Esophagus squamous epithelium (tissue), 4 donors: ENCODE results near the gene SENP3.

Experiments
- POLR2A ChIP-seq, 4 donors: fragments of 450-650 bp; IDR thresholded peaks; one replicate each; pipeline ENCODE4 v1.6.1; 2017; ENCODE audit warnings: antibody characterized with exemption in 4 of 4, mild to moderate bottlenecking in 4 of 4, moderate library complexity in 3 of 4
- TF ChIP-seq, protein P1 (sequence below), 6 experiments: fragments of 450-650 bp in 4 of 6; fragments of 200-600 bp in 2 of 6; sonication (generic) in 2 of 6; IDR thresholded peaks; one replicate each; pipeline ENCODE4 v1.5.1; 2016 to 2019; ENCODE audit warnings: antibody characterized with exemption in 6 of 6, mild to moderate bottlenecking in 4 of 6, moderate library complexity in 4 of 6

DNA sequence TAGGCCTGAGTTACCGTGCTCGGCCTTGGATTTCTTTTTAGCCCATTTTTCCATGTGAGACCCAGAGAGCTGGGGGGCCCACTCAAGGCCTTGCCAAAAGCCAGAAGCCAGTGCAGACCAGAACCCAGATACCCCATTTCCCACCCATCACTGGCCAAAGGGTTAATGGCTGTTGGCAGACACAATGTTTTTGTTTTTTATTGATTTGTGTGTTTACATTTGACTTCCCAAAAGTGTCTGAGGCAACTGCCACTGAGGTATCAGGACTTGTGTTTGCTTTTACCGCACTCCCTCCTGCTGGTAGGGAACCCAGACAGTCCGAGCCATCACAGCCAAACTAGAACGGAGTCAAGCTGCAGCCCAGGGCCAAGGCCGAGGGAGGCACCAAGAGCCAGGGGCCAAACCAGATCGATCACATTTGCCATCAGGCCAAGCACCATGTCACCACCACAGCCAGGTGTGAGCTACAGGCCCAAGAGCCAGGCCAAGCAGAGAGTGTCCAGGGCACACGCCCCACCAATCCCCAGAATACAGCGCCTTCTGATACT is 20.6 kb upstream of the SENP3 start:
- TF ChIP-seq, protein P1, sequence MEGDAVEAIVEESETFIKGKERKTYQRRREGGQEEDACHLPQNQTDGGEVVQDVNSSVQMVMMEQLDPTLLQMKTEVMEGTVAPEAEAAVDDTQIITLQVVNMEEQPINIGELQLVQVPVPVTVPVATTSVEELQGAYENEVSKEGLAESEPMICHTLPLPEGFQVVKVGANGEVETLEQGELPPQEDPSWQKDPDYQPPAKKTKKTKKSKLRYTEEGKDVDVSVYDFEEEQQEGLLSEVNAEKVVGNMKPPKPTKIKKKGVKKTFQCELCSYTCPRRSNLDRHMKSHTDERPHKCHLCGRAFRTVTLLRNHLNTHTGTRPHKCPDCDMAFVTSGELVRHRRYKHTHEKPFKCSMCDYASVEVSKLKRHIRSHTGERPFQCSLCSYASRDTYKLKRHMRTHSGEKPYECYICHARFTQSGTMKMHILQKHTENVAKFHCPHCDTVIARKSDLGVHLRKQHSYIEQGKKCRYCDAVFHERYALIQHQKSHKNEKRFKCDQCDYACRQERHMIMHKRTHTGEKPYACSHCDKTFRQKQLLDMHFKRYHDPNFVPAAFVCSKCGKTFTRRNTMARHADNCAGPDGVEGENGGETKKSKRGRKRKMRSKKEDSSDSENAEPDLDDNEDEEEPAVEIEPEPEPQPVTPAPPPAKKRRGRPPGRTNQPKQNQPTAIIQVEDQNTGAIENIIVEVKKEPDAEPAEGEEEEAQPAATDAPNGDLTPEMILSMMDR (IDR thresholded peaks at IDR 0.05): no peak
- no peak for TF ChIP-seq POLR2A (IDR thresholded peaks at IDR 0.05)
